ENCODE measurements around the gene IQSEC1.
A peak's percentile ranks its signal among the peaks of the same experiment; 100 is the strongest.

IQSEC1 gene

GRCh38 chr3:12897381-12898289 is 175.6 kb downstream of the IQSEC1 start:
- Mint-ChIP-seq H3K9me3 (no peaks in the 10 kb centered on the region), H3K27ac (no peak overlapping the region), H3K27me3 (ENCODE audit: low read depth) (peaks cover 3% of the 10 kb centered on the region), H3K4me1 (ENCODE audit: low read depth) (peaks cover 1% of the 10 kb centered on the region), H3K4me3 (no peak overlapping the region), H3K36me3 (ENCODE audit: low read depth) (peaks cover 25% of the 10 kb centered on the region)
- DNase-seq (ENCODE audit: low spot score) = no peak

- H3K27me3 Mint-ChIP-seq (ENCODE audit: low read depth) = peaks cover 6% of the 10 kb centered on the region
- no peaks in the 10 kb centered on the region for H3K9me3 Mint-ChIP-seq
- peaks cover 6% of the 10 kb centered on the region for H3K4me1 Mint-ChIP-seq (ENCODE audit: low read depth)
- no peak overlapping the region for H3K4me3 Mint-ChIP-seq
- H3K27ac Mint-ChIP-seq = no peak overlapping the region
- DNase-seq (ENCODE audit: low spot score) = no peak
- peaks cover 16% of the 10 kb centered on the region for H3K36me3 Mint-ChIP-seq (ENCODE audit: low read depth)
Observed at GRCh38 chr3:12896063-12896985, 176.9 kb downstream of the IQSEC1 start.

GRCh38 chr3:12895391-12896062 is 177.7 kb downstream of the IQSEC1 start:
- Mint-ChIP-seq H3K4me3 (no peak overlapping the region), H3K36me3 (ENCODE audit: low read depth) (peaks cover 13% of the 10 kb centered on the region)

GRCh38 chr3:12894629-12895028 is 178.6 kb downstream of the IQSEC1 start:
- peaks cover 6% of the 10 kb centered on the region for H3K4me1 Mint-ChIP-seq (ENCODE audit: low read depth)
- no peak overlapping the region for H3K4me3 Mint-ChIP-seq
- no peak overlapping the region for H3K27ac Mint-ChIP-seq
- no peaks in the 10 kb centered on the region for H3K9me3 Mint-ChIP-seq
- peaks cover 21% of the 10 kb centered on the region for H3K27me3 Mint-ChIP-seq (ENCODE audit: low read depth)
- H3K36me3 Mint-ChIP-seq (ENCODE audit: low read depth) = peaks cover 9% of the 10 kb centered on the region
- DNase-seq (ENCODE audit: low spot score) = no peak

More at GRCh38 chr3:12895391-12896062, 177.7 kb downstream of the IQSEC1 start:
- Mint-ChIP-seq H3K4me1 (ENCODE audit: low read depth) (peaks cover 6% of the 10 kb centered on the region), H3K9me3 (no peaks in the 10 kb centered on the region), H3K27ac (peak overlapping the region; percentile 41), H3K27me3 (ENCODE audit: low read depth) (peaks cover 13% of the 10 kb centered on the region)
- no peak for DNase-seq (ENCODE audit: low spot score)

GRCh38 chr3:12893852-12894251 is 179.4 kb downstream of the IQSEC1 start:
- DNase-seq (ENCODE audit: low spot score) = no peak
- Mint-ChIP-seq H3K27ac (no peak overlapping the region), H3K4me3 (no peak overlapping the region), H3K27me3 (ENCODE audit: low read depth) (peaks cover 22% of the 10 kb centered on the region), H3K4me1 (ENCODE audit: low read depth) (peaks cover 6% of the 10 kb centered on the region), H3K9me3 (no peaks in the 10 kb centered on the region), H3K36me3 (ENCODE audit: low read depth) (peaks cover 5% of the 10 kb centered on the region)

- Mint-ChIP-seq H3K4me3 (no peak overlapping the region), H3K9me3 (no peaks in the 10 kb centered on the region), H3K27ac (peak overlapping the region; percentile 9), H3K4me1 (ENCODE audit: low read depth) (peaks cover 6% of the 10 kb centered on the region), H3K27me3 (ENCODE audit: low read depth) (peaks cover 28% of the 10 kb centered on the region), H3K36me3 (ENCODE audit: low read depth) (peaks cover 2% of the 10 kb centered on the region)
- DNase-seq (ENCODE audit: low spot score) = no peak
Observed at GRCh38 chr3:12893247-12893646, 180.0 kb downstream of the IQSEC1 start.

GRCh38 chr3:12892840-12893189 is 180.4 kb downstream of the IQSEC1 start:
- Mint-ChIP-seq H3K27ac (no peak overlapping the region), H3K4me3 (no peak overlapping the region), H3K36me3 (ENCODE audit: low read depth) (peaks cover 2% of the 10 kb centered on the region), H3K4me1 (ENCODE audit: low read depth) (peaks cover 6% of the 10 kb centered on the region), H3K27me3 (ENCODE audit: low read depth) (peaks cover 31% of the 10 kb centered on the region), H3K9me3 (no peaks in the 10 kb centered on the region)
- DNase-seq (ENCODE audit: low spot score) = no peak

GRCh38 chr3:12891985-12892839 is 181.0 kb downstream of the IQSEC1 start:
- Mint-ChIP-seq H3K36me3 (ENCODE audit: low read depth) (peaks cover 1% of the 10 kb centered on the region), H3K27ac (no peak overlapping the region), H3K9me3 (no peaks in the 10 kb centered on the region), H3K4me1 (ENCODE audit: low read depth) (peaks cover 6% of the 10 kb centered on the region), H3K27me3 (ENCODE audit: low read depth) (peaks cover 35% of the 10 kb centered on the region), H3K4me3 (peak overlapping the region; percentile 36)
- DNase-seq (ENCODE audit: low spot score) = peak; percentile 34

GRCh38 chr3:12891391-12891984 is 181.7 kb downstream of the IQSEC1 start:
- no peaks in the 10 kb centered on the region for H3K9me3 Mint-ChIP-seq
- H3K36me3 Mint-ChIP-seq (ENCODE audit: low read depth) = no peaks in the 10 kb centered on the region
- no peak overlapping the region for H3K27ac Mint-ChIP-seq

GRCh38 chr3:12890610-12891390 is 182.4 kb downstream of the IQSEC1 start:
- no peaks in the 10 kb centered on the region for H3K9me3 Mint-ChIP-seq
- no peak for DNase-seq (ENCODE audit: low spot score)
- peaks cover 40% of the 10 kb centered on the region for H3K27me3 Mint-ChIP-seq (ENCODE audit: low read depth)
- no peak overlapping the region for H3K4me3 Mint-ChIP-seq
- H3K4me1 Mint-ChIP-seq (ENCODE audit: low read depth) = peaks cover 13% of the 10 kb centered on the region
- H3K36me3 Mint-ChIP-seq (ENCODE audit: low read depth) = no peaks in the 10 kb centered on the region
- no peak overlapping the region for H3K27ac Mint-ChIP-seq

More at GRCh38 chr3:12891391-12891984, 181.7 kb downstream of the IQSEC1 start:
- Mint-ChIP-seq H3K4me3 (peak overlapping the region; percentile 36), H3K4me1 (ENCODE audit: low read depth) (peaks cover 6% of the 10 kb centered on the region), H3K27me3 (ENCODE audit: low read depth) (peaks cover 40% of the 10 kb centered on the region)
- no peak for DNase-seq (ENCODE audit: low spot score)

GRCh38 chr3:12886736-12887135 is 186.5 kb downstream of the IQSEC1 start:
- DNase-seq (ENCODE audit: low spot score) = no peak
- Mint-ChIP-seq H3K27ac (no peak overlapping the region), H3K4me1 (ENCODE audit: low read depth) (peaks cover 10% of the 10 kb centered on the region), H3K4me3 (no peak overlapping the region), H3K27me3 (ENCODE audit: low read depth) (peaks cover 38% of the 10 kb centered on the region), H3K9me3 (no peaks in the 10 kb centered on the region), H3K36me3 (ENCODE audit: low read depth) (no peaks in the 10 kb centered on the region)

GRCh38 chr3:12886106-12886679 is 187.0 kb downstream of the IQSEC1 start:
- H3K36me3 Mint-ChIP-seq (ENCODE audit: low read depth) = no peaks in the 10 kb centered on the region

More at GRCh38 chr3:12886106-12886679, 187.0 kb downstream of the IQSEC1 start:
- H3K27me3 Mint-ChIP-seq (ENCODE audit: low read depth) = peaks cover 37% of the 10 kb centered on the region
- no peak for DNase-seq (ENCODE audit: low spot score)
- no peak overlapping the region for H3K27ac Mint-ChIP-seq
- H3K9me3 Mint-ChIP-seq = no peaks in the 10 kb centered on the region
- H3K4me1 Mint-ChIP-seq (ENCODE audit: low read depth) = peaks cover 8% of the 10 kb centered on the region
- no peak overlapping the region for H3K4me3 Mint-ChIP-seq
